ENCODE results near the gene LCN9.

Gene LCN9

GRCh38 chr9:135716045-135716444, 52.9 kb downstream of the LCN9 start:
- DNase-seq (ENCODE audit: extremely low read depth in 1 of 2, low read depth in 1 of 2): no peak
